ENCODE measurements around the gene PXK.

- TF ChIP-seq POLR2A (IDR thresholded peaks at IDR 0.05) (no peak), EP300 (IDR thresholded peaks at IDR 0.05) (no peak)
- TF ChIP-seq, protein P1, sequence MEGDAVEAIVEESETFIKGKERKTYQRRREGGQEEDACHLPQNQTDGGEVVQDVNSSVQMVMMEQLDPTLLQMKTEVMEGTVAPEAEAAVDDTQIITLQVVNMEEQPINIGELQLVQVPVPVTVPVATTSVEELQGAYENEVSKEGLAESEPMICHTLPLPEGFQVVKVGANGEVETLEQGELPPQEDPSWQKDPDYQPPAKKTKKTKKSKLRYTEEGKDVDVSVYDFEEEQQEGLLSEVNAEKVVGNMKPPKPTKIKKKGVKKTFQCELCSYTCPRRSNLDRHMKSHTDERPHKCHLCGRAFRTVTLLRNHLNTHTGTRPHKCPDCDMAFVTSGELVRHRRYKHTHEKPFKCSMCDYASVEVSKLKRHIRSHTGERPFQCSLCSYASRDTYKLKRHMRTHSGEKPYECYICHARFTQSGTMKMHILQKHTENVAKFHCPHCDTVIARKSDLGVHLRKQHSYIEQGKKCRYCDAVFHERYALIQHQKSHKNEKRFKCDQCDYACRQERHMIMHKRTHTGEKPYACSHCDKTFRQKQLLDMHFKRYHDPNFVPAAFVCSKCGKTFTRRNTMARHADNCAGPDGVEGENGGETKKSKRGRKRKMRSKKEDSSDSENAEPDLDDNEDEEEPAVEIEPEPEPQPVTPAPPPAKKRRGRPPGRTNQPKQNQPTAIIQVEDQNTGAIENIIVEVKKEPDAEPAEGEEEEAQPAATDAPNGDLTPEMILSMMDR (IDR thresholded peaks at IDR 0.05) = no peak
Observed at GRCh38 chr3:58418227-58418626, 85.5 kb downstream of the PXK start.

All from tibial nerve (tissue), 4 donors.